Upper lobe of left lung (tissue), 6 donors: ENCODE measurements around the gene GGTA1. TPM values are rescaled to one million over a fixed set of nuclear protein-coding genes. Genes with fewer than 3 reads are reported as not detected.

Experiments
- ATAC-seq, 2 donors: fragments of 200-7000 bp; cut with Tn5 transposase; one replicate each; pipeline ENCODE4 v1.9.1; 2022; ENCODE audit warnings: mild to moderate bottlenecking in 2 of 2, moderate library complexity in 2 of 2; ENCODE audit not compliant: low FRiP score in 2 of 2
- DNase-seq, 2 donors: peaks; one replicate each; pipeline ENCODE4 v3.0.0-alpha.2; 2019 to 2020
- H3K27ac ChIP-seq, 4 donors: fragments of 200-600 bp; sonication (generic); one replicate each; pipeline ENCODE4 v1.5.1; 2016 to 2019
- H3K27me3 ChIP-seq, 4 donors: fragments of 200-600 bp; sonication (generic); one replicate each; pipeline ENCODE4 v1.5.1; 2017 to 2019
- H3K36me3 ChIP-seq, 4 donors: fragments of 200-600 bp; sonication (generic); one replicate each; pipeline ENCODE4 v1.5.1; 2016 to 2019
- H3K4me1 ChIP-seq, 4 donors: fragments of 200-600 bp; sonication (generic); one replicate each; pipeline ENCODE4 v1.5.1; 2018 to 2019
- H3K4me3 ChIP-seq, 4 donors: fragments of 200-600 bp; sonication (generic); one replicate each; pipeline ENCODE4 v1.5.1; 2017 to 2019; ENCODE audit warnings: mild to moderate bottlenecking in 2 of 4, moderate library complexity in 1 of 4
- H3K9me3 ChIP-seq, 4 donors: fragments of 200-600 bp; sonication (generic); one replicate each; pipeline ENCODE4 v1.5.1; 2018 to 2019
- EP300 ChIP-seq, 4 donors: sonication (generic); formaldehyde crosslinking; IDR thresholded peaks; one replicate each; pipeline ENCODE4 v1.5.1; 2017; ENCODE audit warnings: antibody characterized with exemption in 4 of 4, control low read depth in 2 of 4
- POLR2A ChIP-seq, 4 donors: fragments of 450-650 bp; IDR thresholded peaks; one replicate each; pipeline ENCODE4 v1.5.1; 2016 to 2017; ENCODE audit warnings: antibody characterized with exemption in 4 of 4, mild to moderate bottlenecking in 2 of 4
- POLR2AphosphoS5 ChIP-seq, 2 donors: sonication (generic); formaldehyde crosslinking; IDR thresholded peaks; one replicate each; pipeline ENCODE4 v1.5.1; 2017; ENCODE audit warnings: antibody characterized with exemption in 2 of 2
- WGBS, 2 donors: methylation state at CpG; one replicate each; pipeline ENCODE4 v1.1.5; 2017 to 2018; 5-methylcytosine and 5-hydroxymethylcytosine counted together
- total RNA-seq, 6 donors: library from RNA; depleted of rRNA in 4 of 6; stranded (reverse); fragments of >200 nt in 4 of 6; gene quantifications; one replicate each; pipeline versions ENCODE4 v1.1.0 to v1.2.1, GENCODE V29; 2016 to 2021
- TF ChIP-seq, protein P1 (sequence below), 6 experiments: fragments of 450-650 bp in 4 of 6; fragments of 200-600 bp in 2 of 6; sonication (generic) in 2 of 6; IDR thresholded peaks; one replicate each; pipeline ENCODE4 v1.5.1; 2016 to 2019; ENCODE audit warnings: antibody characterized with exemption in 6 of 6
- donor health status: DM: no; HTN: no; CAD: no; lungs with moderate emphysema.
- donor health status: DM: no; HTN: yes; CAD: no; lungs with severe emphysema.

Gene GGTA1
- total RNA-seq, result 10 to 100 TPM in 1 of 6 donors, 1 to 10 TPM in 5; 6.3 to 12.3 (median 8.1) TPM

DNA sequence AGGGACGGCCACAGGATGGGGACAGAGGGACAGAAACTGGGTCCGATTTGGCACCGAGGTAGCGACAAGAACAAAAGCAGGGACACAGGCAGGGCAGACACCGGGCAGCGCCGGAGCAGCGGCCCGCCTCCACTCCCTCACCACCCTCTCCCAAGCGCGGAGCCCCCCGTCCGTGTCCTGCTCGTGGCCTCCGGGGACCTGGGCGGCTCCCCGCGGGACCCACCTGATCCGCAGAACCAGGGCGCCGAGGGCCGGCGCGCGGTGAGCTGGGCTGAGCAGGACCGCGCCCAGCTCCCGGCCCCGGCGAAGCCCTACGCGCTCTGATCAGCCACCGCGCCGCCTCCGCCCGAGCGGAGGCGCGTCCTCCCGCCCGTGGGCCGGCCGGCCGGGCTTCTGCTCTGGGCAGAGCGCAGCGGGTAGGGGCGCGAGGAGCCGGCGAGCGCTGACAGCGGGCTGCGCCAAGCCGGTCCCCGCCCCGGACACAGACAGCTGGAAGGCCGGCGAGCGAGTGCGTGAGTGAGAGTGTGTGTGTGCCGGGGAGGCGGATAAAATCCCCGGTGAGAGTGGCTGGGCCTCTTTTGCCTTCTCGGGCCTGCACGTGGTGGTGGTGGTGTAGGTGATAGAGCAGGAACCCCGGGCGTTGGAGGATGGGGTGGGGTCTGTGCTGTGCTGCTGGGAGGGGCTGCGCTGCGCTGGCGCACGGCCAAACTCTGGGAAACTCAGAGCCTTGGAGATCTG, at the start of gene GGTA1:
GGTA1 (minus strand) TSS at position 418 of the 738 bp plus-strand sequence. CDS start 31,922 bp downstream, outside the sequence.
- ATAC-seq, result peak; percentile 83 to 92
- WGBS, 2 donors, result 0 to 1% methylated on average over 3 to 45 of the region's 72 CpGs
- H3K27me3 ChIP-seq, result no peaks in the 10 kb centered on the region
- peak within 1 kb of the TSS; percentile 36 to 59 (median 53) for H3K4me3 ChIP-seq
- H3K9me3 ChIP-seq, result no peaks in the 10 kb centered on the region
- no peaks in the 10 kb centered on the region for H3K36me3 ChIP-seq
- TF ChIP-seq POLR2AphosphoS5 (IDR thresholded peaks at IDR 0.05), result no peak
- TF ChIP-seq POLR2A (IDR thresholded peaks at IDR 0.05), result peak in 1 of 4 donors; percentile 53
- TF ChIP-seq, protein P1, sequence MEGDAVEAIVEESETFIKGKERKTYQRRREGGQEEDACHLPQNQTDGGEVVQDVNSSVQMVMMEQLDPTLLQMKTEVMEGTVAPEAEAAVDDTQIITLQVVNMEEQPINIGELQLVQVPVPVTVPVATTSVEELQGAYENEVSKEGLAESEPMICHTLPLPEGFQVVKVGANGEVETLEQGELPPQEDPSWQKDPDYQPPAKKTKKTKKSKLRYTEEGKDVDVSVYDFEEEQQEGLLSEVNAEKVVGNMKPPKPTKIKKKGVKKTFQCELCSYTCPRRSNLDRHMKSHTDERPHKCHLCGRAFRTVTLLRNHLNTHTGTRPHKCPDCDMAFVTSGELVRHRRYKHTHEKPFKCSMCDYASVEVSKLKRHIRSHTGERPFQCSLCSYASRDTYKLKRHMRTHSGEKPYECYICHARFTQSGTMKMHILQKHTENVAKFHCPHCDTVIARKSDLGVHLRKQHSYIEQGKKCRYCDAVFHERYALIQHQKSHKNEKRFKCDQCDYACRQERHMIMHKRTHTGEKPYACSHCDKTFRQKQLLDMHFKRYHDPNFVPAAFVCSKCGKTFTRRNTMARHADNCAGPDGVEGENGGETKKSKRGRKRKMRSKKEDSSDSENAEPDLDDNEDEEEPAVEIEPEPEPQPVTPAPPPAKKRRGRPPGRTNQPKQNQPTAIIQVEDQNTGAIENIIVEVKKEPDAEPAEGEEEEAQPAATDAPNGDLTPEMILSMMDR (IDR thresholded peaks at IDR 0.05), result no peak
- TF ChIP-seq EP300 (IDR thresholded peaks at IDR 0.05), result no peak
- DNase-seq, result peak; percentile 45 to 94
- H3K27ac ChIP-seq, result peak within 1 kb of the TSS; percentile 6 to 81 (median 70)
- H3K4me1 ChIP-seq, result peaks cover 17 to 28% (median 27%) of the 10 kb centered on the region in 4 donors

DNA sequence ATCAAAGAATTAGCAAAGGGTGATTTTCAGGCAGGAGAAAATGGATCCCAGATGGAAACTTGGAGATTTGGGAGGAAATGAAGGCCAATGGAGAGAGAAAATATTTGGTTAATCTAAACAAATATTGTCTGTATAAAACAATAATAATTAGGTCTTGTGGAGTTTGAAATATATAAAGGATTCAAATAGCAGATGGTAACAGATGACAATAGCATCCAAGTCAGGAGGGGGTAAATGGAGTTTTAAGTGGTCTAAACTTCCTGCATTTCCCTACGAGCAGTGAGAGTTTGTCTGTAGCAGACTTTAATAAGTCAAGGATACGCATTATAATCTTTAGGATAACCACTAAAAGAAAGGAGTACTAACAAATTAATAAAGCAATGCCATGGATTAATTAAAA, 49.0 kb upstream of the GGTA1 start:
- H3K27ac ChIP-seq, result no peak overlapping the region
- H3K27me3 ChIP-seq, result no peaks in the 10 kb centered on the region
- TF ChIP-seq EP300 (IDR thresholded peaks at IDR 0.05) (no peak), POLR2AphosphoS5 (IDR thresholded peaks at IDR 0.05) (no peak), POLR2A (IDR thresholded peaks at IDR 0.05) (no peak)
- TF ChIP-seq, protein P1 (IDR thresholded peaks at IDR 0.05), result no peak
- WGBS, 2 donors, result 84 to 90% methylated on average over 2 of the region's 2 CpGs
- H3K36me3 ChIP-seq, result no peaks in the 10 kb centered on the region
- H3K9me3 ChIP-seq, result no peaks in the 10 kb centered on the region
- DNase-seq, result no peak
- H3K4me3 ChIP-seq, result no peak overlapping the region
- peaks cover 13 to 19% (median 16%) of the 10 kb centered on the region in 4 donors for H3K4me1 ChIP-seq
- no peak for ATAC-seq

DNA sequence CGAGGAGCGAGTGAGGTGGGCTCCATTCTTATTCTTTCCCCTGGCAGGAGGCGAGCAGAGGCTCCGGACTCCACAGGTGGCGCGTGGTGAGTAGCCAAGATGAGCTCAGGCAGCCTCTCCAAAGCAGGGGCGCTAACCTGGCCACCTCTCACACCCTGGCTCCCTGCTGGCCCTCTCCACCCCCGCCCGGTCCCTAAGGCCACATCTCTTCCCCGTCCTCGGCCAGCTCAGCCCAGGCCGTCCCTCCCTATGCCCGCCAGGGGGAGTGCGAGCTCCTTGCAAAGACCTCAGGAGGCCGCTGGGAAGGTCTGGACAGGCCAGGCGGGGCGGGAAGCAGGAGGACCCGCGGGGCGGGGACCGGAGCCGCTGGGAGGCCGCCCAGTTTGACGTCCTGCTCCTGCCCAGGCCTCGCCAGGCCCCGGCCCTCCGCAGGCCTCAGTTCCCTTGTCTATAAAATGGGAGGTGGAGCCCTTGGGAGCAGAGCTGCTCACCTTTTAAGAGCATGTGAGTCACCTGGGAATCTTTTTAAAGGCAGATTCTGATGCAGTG, 46.3 kb upstream of the GGTA1 start:
- TF ChIP-seq EP300 (IDR thresholded peaks at IDR 0.05), result no peak
- no peak for TF ChIP-seq POLR2AphosphoS5 (IDR thresholded peaks at IDR 0.05)
- TF ChIP-seq, protein P1 (IDR thresholded peaks at IDR 0.05), result peak; percentile 92 to 98 (median 94)
- H3K36me3 ChIP-seq, result no peaks in the 10 kb centered on the region
- peak; percentile 96 to 97 for DNase-seq
- H3K4me1 ChIP-seq, result peaks cover 13 to 18% (median 16%) of the 10 kb centered on the region in 4 donors
- WGBS, 2 donors, result 8 to 14% methylated on average over 8 to 19 of the region's 27 CpGs
- peak overlapping the region in 1 of 4 donors; percentile 3 for H3K27ac ChIP-seq
- no peaks in the 10 kb centered on the region for H3K9me3 ChIP-seq
- H3K4me3 ChIP-seq, result peak overlapping the region in 2 of 4 donors; percentile 26 to 29
- H3K27me3 ChIP-seq, result no peaks in the 10 kb centered on the region
- ATAC-seq, result peak; percentile 96 to 98

DNA sequence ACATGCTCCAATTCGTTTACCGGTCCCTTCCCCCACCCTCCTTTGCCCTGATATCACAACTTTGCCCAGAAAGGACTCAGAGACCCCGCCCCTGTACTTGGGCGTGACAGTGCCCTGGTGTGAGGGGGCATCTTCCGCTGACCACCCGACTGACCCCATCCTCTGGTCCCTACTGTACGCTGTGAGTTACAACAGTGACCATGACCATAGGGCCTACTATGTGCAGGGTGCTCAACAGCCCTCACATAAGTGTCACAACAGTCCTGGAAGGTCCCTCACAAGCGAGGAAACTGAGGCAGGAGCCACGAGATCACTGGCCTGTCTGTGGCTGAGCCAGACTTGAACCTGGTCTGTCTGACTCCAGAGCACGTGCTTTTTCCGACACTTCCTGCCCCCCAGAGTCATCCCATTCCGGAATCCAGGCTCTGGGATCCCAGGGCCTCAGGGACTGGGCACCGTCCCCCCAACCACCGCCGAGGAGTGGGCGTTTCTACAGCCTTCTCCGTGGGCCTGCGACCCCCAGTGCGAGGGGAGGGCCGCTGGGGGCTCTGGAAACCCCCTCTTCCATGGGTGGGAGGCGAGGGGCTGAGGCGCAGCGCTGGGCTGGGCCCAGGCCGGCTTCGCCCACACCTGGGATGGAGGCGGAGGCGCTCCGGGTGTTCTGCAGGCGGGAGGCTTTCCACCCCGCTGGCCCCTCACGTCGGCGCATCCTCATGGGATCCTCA, 45.7 kb upstream of the GGTA1 start:
- DNase-seq (peak in 1 of 2 donors; percentile 79), ATAC-seq (peak; percentile 2)
- Histone ChIP-seq H3K4me1 (peaks cover 8 to 12% (median 10%) of the 10 kb centered on the region in 4 donors), H3K27me3 (no peaks in the 10 kb centered on the region), H3K4me3 (no peak overlapping the region), H3K9me3 (no peaks in the 10 kb centered on the region), H3K27ac (no peak overlapping the region), H3K36me3 (no peaks in the 10 kb centered on the region)
- 44 to 46% methylated on average over 11 to 33 of the region's 33 CpGs for WGBS, 2 donors
- TF ChIP-seq POLR2AphosphoS5 (IDR thresholded peaks at IDR 0.05) (no peak), EP300 (IDR thresholded peaks at IDR 0.05) (no peak), POLR2A (IDR thresholded peaks at IDR 0.05) (no peak)
- TF ChIP-seq, protein P1 (IDR thresholded peaks at IDR 0.05), result no peak
